ENCODE results near the gene DOK3.

The DOK3 gene

GRCh38 chr5:177477701-177478477, 31.7 kb downstream of the DOK3 start:
- peaks cover 5% of the 10 kb centered on the region for H3K27me3 ChIP-seq (ENCODE audit: insufficient read depth, low read length, poor library complexity)
- H3K4me1 ChIP-seq (ENCODE audit: insufficient read depth, low read length), result peaks cover 4% of the 10 kb centered on the region; the same call in 1 of the 2 replicates
- TF ChIP-seq CTCF (IDR thresholded peaks at IDR 0.05; ENCODE audit: borderline replicate concordance, extremely low read depth, low read length, poor library complexity, severe bottlenecking) (no peak), EZH2 (IDR thresholded peaks at IDR 0.05; ENCODE audit: borderline replicate concordance, low read depth, low read length, severe bottlenecking) (no peak)
- H3K9me3 ChIP-seq (ENCODE audit: insufficient read depth, low read length, severe bottlenecking), result no peaks in the 10 kb centered on the region
- no peak overlapping the region for H3K4me3 ChIP-seq (ENCODE audit: low read depth in 1 of 2, low read length in 2 of 2)
- H3K36me3 ChIP-seq (ENCODE audit: insufficient read depth, low read length), result no peaks in the 10 kb centered on the region
- no peak overlapping the region for H3K27ac ChIP-seq (ENCODE audit: low read length)
- no peak overlapping the region for H3K4me2 ChIP-seq (ENCODE audit: insufficient read depth, low read length)
- ATAC-seq (ENCODE audit: insufficient read depth, low read depth) (no peak), DNase-seq (no peak)
- peaks cover 10% of the 10 kb centered on the region; the same call in 1 of the 2 replicates for H4K20me1 ChIP-seq (ENCODE audit: insufficient read depth, low read length)
- no peak overlapping the region for H2AFZ ChIP-seq (ENCODE audit: low read depth, low read length)
- H3K9ac ChIP-seq (ENCODE audit: low read depth, low read length), result no peak overlapping the region
- H3K79me2 ChIP-seq (ENCODE audit: insufficient read depth, low read length), result no peaks in the 10 kb centered on the region

DNA sequence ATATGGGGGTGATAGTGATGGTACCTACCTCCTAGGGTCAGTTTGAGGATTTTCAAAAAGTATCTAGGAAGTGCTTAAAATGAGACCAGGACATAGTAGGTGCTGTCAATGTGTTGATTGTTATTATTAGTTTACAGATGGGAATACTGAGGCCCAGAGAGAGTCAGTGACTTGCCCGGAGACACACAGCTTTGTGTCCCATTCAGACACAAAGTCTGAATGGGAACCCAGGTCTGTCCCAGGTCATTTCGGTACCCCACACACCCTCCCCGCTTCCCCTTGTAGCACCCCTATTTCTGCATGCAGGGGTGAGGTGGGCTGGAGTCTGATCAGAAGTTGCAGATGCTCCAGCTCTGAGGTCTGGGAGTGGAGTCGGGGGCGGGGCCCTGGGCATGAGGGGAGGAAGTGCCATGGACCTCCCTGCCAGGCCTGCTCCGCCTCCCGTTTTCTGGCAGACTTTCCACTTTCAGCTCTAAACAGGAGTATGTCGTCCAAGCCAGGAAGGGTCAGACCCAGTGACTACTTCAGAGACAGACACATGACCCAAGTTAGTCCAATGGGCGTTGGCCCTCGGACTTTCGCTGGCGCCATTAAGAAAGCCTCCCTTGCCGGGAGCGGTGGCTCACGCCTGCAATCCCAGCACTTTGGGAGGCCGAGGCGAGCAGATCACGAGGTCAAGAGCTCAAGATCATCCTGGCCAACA, 32.9 kb downstream of the DOK3 start:
- Histone ChIP-seq H3K9ac (ENCODE audit: low read depth, low read length) (no peak overlapping the region), H3K36me3 (ENCODE audit: insufficient read depth, low read length) (peaks cover 8% of the 10 kb centered on the region), H3K4me3 (ENCODE audit: low read depth in 1 of 2, low read length in 2 of 2) (no peak overlapping the region), H3K27ac (ENCODE audit: low read length) (no peak overlapping the region), H3K79me2 (ENCODE audit: insufficient read depth, low read length) (peaks cover 11% of the 10 kb centered on the region), H2AFZ (ENCODE audit: low read depth, low read length) (no peak overlapping the region), H3K4me1 (ENCODE audit: insufficient read depth, low read length) (peaks cover 14% of the 10 kb centered on the region), H3K4me2 (ENCODE audit: insufficient read depth, low read length) (no peak overlapping the region), H3K27me3 (ENCODE audit: insufficient read depth, low read length, poor library complexity) (peaks cover 5% of the 10 kb centered on the region), H3K9me3 (ENCODE audit: insufficient read depth, low read length, severe bottlenecking) (no peaks in the 10 kb centered on the region), H4K20me1 (ENCODE audit: insufficient read depth, low read length) (peaks cover 20% of the 10 kb centered on the region)
- DNase-seq (no peak), ATAC-seq (ENCODE audit: insufficient read depth, low read depth) (no peak)
- TF ChIP-seq EZH2 (IDR thresholded peaks at IDR 0.05; ENCODE audit: borderline replicate concordance, low read depth, low read length, severe bottlenecking) (no peak), CTCF (IDR thresholded peaks at IDR 0.05; ENCODE audit: borderline replicate concordance, extremely low read depth, low read length, poor library complexity, severe bottlenecking) (no peak)

DNA sequence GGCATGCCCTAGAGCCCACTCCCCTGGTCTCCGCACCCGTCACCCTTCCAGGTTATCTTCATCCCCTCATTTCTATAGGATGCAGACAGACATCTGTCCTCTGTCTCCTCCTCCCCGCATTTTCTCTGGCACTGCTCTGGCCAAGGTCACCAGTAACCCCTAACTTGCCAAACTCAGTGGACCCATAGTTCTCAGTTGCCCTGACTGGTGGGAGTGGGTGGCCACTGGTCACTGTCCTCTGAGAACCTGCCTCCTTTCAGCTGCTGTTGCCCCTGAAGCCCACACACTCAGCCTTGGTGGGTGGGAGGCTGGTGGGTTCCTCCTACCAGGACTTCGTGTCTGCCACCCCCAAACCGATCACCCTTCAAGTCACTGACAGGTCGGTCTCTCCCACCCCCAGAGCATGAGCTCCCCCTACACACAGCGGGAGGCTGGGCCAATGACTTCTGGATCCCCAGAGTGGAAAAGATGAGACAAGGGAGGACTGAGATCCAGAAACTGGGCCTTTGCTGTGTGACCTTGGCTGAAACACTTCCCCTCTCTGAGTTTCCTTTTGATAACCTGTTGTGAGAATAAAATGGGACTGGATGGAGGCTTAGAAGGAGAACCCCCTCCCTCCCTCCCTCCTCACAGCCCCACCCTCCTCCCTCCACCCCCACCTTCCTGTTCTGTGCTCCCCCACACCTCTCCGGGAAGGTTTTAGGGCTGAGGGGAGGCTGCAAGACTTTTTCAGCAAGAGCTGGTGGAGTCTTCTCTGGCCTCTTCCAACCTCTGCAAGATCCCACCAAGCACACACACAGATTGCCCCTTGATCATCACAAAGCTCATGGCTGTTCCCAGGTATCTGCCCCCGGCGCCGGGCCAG, 33.8 kb downstream of the DOK3 start:
- no peak overlapping the region for H3K27ac ChIP-seq (ENCODE audit: low read length)
- H3K4me3 ChIP-seq (ENCODE audit: low read depth in 1 of 2, low read length in 2 of 2), result no peak overlapping the region
- no peak for TF ChIP-seq CTCF (IDR thresholded peaks at IDR 0.05; ENCODE audit: borderline replicate concordance, extremely low read depth, low read length, poor library complexity, severe bottlenecking)
- TF ChIP-seq EZH2 (IDR thresholded peaks at IDR 0.05; ENCODE audit: borderline replicate concordance, low read depth, low read length, severe bottlenecking), result no peak
- peaks cover 5% of the 10 kb centered on the region for H3K27me3 ChIP-seq (ENCODE audit: insufficient read depth, low read length, poor library complexity)
- ATAC-seq (ENCODE audit: insufficient read depth, low read depth) (no peak), DNase-seq (no peak)
- no peaks in the 10 kb centered on the region for H3K9me3 ChIP-seq (ENCODE audit: insufficient read depth, low read length, severe bottlenecking)
- no peak overlapping the region for H3K4me2 ChIP-seq (ENCODE audit: insufficient read depth, low read length)
- H4K20me1 ChIP-seq (ENCODE audit: insufficient read depth, low read length), result peaks cover 29% of the 10 kb centered on the region
- peaks cover 20% of the 10 kb centered on the region for H3K79me2 ChIP-seq (ENCODE audit: insufficient read depth, low read length)
- H2AFZ ChIP-seq (ENCODE audit: low read depth, low read length), result no peak overlapping the region
- peaks cover 17% of the 10 kb centered on the region for H3K36me3 ChIP-seq (ENCODE audit: insufficient read depth, low read length)
- H3K4me1 ChIP-seq (ENCODE audit: insufficient read depth, low read length), result peaks cover 23% of the 10 kb centered on the region
- H3K9ac ChIP-seq (ENCODE audit: low read depth, low read length), result no peak overlapping the region

All from DND-41 (cell line).